22Rv1 (cell line): ENCODE measurements around the gene SLC6A3.

ENCODE experiments used
- H3K27ac ChIP-seq: fragments of 450-650 bp; 2 replicates; pipeline ENCODE4 v1.5.1; 2017
- CTCF ChIP-seq: fragments of 450-650 bp; IDR thresholded peaks from 2 replicates; pipeline ENCODE4 v1.5.1; 2017; ENCODE audit warnings: mild to moderate bottlenecking
- ZFX ChIP-seq: fragments of 450-650 bp; IDR thresholded peaks from 2 replicates; pipeline ENCODE4 v1.6.1; 2017; ENCODE audit warnings: antibody characterized with exemption, borderline replicate concordance

SLC6A3 gene

GRCh38 chr5:1467341-1468246, 22.4 kb upstream of the SLC6A3 start:
- H3K27ac ChIP-seq = no peak overlapping the region

GRCh38 chr5:1466631-1467265, 21.5 kb upstream of the SLC6A3 start:
- TF ChIP-seq CTCF (no peak), ZFX (no peak)

More at GRCh38 chr5:1467341-1468246, 22.4 kb upstream of the SLC6A3 start:
- TF ChIP-seq ZFX = no peak
- no peak for TF ChIP-seq CTCF

GRCh38 chr5:1465966-1466471, 20.8 kb upstream of the SLC6A3 start:
- TF ChIP-seq ZFX (no peak), CTCF (no peak)
- H3K27ac ChIP-seq = no peak overlapping the region

More at GRCh38 chr5:1466631-1467265, 21.5 kb upstream of the SLC6A3 start:
- no peak overlapping the region for H3K27ac ChIP-seq

- TF ChIP-seq ZFX (no peak), CTCF (no peak)
- H3K27ac ChIP-seq = no peak overlapping the region
Measured at GRCh38 chr5:1465117-1465516, 19.9 kb upstream of the SLC6A3 start.

- no peak for TF ChIP-seq ZFX
- TF ChIP-seq CTCF = no peak
- H3K27ac ChIP-seq = no peak overlapping the region
Measured at GRCh38 chr5:1464511-1464910, 19.3 kb upstream of the SLC6A3 start.

GRCh38 chr5:1464096-1464446, 18.8 kb upstream of the SLC6A3 start:
- no peak overlapping the region for H3K27ac ChIP-seq
- TF ChIP-seq CTCF (no peak), ZFX (no peak)
